Measurements from ENCODE around the gene WDR35.

- TF ChIP-seq CTCF (IDR thresholded peaks at IDR 0.05) (no peak), EP300 (IDR thresholded peaks at IDR 0.05) (no peak), POLR2AphosphoS5 (IDR thresholded peaks at IDR 0.05) (no peak)
These were observed 119.1 kb downstream of the WDR35 start for GRCh38 chr2:19870792-19871191.

Measured in suprapubic skin (tissue), 4 donors.